GM21390 (cell line): ENCODE data around the gene SLC9C1.

Experiments
- ATAC-seq: cut with Tn5 transposase; IDR thresholded peaks from one replicate; pipeline ENCODE4 v1.9.1; 2021; ENCODE audit not compliant: unreplicated experiment

The SLC9C1 gene

DNA sequence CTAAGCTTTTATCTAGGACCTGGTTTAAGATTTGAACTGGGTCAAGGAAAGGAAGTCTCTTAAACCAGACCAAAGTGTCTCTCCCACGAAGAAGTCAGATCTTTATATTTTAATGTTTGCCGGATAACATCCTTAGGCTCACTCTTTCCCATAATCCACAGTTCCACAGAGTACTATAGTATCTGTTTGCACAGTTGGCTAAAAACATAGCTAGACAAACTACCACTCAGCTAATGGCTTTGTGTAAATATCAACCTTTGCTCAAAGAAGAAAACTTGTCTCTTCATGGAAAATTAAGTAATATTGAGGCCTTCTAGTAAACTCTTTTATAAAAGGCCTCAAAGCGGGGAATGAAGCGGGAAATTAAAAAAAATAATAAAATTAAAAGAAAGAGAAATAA lies 13.5 kb upstream of the SLC9C1 start:
- no peak for ATAC-seq

DNA sequence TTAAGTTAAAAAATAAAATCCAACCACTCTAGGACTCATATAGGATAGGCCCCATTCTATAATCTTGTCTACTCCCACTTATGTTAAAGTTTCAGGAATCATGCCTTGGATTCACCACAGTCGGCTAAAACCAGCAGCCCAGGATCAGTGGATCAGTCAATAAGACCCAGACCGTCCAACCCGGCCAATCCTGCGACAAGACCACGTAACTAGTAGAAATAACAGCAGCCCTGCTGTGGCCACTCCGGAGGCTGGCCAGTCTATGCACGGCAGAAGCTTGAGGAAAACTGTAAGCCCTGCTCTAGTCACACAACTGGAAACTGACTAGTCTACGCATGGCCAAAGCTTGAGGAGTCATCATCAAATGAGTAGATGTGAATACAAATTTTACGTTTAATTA lies 12.8 kb upstream of the SLC9C1 start:
- no peak for ATAC-seq

DNA sequence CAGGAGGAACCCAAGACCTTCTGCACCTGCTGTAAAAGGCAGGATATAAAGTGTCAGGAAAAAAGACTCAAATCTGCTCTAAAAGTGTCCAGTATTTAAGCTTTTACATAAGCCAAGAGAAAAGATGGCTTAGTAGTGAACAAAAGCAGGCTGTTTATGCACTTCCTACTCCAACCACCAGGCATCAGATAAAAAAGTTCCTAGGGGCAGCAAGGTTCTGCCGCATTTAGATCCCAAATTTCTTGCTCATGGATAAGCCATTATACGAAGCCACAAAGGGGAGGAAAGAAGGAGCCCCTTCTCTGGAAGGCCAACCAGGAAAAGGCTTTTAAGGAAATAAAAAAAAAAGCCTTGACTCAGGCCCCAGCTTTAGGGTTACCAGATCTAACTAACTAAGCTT lies 10.6 kb upstream of the SLC9C1 start:
- no peak for ATAC-seq

DNA sequence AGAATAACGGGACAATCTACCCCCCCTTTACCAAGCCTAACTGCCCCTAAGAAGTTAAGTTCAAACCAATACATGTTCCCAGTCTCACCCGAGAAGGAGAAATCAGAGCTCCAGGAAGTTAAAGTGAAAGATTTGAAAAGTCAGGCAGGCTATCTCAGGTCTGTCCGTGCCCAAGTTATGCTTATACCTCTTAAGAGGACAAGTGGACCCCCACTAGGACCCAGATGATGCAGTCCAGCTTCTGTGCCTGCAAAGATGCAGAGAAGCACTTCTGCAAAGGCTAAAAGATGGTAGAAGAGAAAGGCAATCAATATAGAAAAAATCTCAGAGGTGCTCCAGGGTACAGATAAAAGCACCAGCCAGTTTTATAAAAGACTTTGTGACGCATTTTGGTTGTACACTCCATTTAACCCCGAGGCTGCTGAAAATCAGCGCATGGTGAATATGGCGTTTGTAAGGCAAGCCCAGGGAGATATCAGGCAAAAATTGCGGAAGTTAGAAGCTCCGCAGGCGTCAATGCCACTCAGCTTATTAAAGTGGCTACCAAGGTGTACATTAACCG lies 9.8 kb upstream of the SLC9C1 start:
- ATAC-seq, result no peak

DNA sequence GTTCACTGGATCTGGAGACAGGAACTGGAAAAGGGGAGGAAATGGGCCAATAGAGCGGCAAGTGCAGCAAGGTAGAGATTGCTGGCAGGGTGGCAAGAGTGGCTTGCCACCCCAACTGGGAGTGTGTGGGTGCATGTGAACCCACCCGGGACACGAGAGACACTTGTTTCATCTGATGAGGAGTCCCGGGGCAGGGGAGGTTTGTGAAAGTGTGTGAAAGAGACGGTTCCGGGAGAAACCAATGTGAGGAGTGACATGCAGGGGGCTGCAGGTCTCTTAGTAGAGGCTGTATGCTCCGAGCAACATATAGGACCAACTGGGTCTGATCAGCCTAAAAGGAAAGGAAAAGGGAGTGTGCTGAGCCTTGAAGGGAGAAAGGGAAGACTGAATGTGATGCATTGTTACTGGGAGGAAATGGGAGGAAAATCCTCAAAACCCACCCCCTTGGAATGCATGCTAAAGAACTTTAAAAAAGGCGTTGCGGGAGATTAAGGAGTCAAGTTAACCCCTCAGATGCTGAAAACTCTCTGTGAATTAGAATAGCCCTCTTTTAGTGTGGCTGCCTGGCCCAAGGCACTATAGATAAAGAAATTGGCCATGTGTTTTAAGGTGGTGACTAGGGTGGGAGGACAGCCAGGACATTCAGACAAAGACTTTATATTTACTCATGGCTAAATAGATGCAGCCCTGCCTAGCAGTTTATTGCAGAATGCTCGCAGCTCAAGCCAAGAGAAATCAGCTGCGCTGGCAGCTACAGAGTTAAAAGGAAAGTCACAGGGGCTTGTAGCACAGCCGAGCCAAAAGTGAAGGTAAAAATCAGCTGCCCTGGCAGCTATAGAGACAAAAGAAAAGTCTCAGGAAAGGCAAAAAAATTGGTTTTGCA lies 9.1 kb upstream of the SLC9C1 start:
- no peak for ATAC-seq

DNA sequence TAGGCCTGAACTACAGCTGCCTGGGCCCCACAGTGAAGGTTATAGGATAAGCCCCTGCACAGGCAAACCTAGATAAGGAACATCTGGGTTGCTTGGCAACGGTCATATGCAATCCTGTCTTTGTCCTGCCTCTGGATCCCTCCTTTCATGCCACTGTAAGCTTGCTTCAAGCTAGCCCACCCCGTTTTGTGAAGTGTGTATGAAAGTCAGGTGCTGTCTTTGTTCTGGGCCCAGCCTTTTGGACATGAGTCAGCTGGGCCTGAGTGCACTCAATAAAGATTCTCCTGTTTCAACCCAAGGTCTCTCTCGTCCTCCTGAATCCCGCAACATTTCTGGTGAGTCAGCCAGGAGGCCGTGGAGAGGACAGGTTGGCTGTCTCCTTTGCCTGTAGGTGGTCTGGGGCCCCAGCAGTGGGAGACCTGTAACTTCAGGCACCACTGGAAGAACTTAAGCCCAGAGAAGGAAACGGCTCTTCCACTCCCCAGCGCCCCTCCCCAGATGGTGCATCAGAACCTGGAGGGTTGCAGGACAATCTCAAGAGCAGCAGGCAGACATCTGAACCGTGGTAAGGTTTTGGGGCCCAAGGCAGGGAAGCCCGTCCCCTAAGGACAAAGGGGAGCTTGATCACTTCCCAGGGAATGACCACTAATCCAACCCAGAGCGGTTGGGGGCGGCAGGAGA lies 8.3 kb upstream of the SLC9C1 start:
- ATAC-seq, result no peak

DNA sequence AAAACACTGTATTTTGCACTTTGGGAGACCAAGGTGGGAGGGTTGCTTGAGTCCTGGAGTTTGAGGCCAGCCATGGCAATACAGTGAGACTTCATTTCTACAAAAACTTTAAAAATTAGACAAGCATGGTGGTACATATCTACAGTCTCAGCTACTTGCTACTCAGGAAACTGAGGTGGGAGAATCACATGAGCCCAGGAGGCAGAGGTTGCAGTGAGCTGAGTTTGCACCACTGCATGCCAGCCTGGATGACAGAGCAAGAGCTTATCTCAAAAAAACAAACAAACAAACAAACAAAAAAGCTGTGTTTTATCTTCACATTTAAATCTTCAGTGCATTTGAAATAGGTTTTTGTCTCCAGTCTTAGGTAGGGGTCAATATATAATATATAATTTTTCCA lies 4.8 kb upstream of the SLC9C1 start:
- no peak for ATAC-seq

DNA sequence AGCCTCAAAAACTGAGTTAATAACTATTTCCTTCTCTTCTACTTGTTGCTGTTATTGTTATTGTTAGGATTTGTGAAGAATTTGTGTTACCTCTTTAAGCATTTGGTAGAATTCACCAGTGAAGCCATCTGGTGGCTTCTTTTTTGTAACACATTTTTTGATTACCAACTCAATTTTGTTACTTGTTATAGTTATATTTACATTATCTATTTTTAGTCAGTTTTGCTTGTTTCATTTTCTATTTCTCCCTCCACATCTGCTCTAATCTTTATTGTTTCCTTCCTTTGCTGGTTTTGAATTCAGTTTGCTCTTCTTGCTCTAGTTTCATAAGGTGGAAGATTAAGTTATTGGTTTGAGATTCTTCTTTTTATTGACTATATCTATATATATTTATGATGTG lies 3.7 kb upstream of the SLC9C1 start:
- ATAC-seq, result peak; percentile 40

DNA sequence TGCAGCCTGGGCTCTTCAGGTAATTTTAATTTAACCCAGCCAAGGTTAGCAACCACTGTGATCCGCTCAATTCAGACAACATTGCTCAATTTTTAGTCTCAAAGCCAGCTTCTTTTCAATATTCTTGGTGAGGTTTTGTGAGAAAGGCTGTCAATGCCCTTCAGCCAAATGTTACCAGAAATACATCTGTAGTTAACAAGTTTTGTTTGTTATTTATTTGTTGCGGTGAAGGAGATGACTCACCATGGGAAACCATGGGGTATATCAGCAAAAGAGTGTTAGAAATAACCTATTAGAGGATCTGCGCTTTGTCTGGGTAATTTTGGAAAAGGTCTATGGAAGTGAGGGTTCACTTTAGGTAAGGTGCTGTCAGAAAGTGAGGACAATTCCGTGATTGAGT lies 5.0 kb downstream of the SLC9C1 start:
- no peak for ATAC-seq

DNA sequence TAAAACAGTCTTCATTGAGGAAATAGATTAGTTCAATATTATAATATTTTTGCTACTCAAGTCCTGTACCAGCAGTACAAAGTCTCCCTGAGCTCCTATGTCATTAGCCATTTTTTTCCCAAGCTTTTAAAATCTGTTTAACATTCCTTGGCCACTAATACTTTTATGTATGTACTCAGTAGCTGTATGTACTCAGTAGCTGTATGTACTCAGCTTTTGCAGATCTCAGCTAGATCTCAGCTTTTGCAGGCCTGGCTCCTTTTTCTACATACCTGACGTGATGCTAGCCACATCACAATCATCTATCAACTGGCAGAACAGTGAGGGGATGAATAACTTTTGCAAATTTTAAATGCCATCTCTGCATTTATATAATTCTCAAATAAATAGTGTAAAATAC lies 13.8 kb downstream of the SLC9C1 start:
- no peak for ATAC-seq

DNA sequence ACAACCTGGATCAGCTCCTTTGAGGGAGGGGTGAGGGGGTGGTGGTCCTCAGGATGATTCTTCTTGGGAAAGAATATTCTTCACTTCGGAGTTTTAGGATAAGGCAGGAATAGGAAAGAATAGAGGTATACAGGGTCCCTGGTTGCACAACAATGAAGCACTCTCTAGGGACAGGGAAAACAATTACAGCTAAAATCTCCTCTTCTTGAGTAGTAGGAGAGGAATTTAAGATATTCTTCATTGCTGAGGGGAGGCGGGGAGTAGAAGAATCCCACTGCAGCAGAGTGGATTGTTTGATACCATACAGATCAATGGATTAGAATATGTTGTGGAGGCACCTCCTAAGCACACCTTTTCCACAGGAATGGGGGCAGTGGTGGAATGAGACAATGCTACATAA lies 20.5 kb downstream of the SLC9C1 start:
- no peak for ATAC-seq

DNA sequence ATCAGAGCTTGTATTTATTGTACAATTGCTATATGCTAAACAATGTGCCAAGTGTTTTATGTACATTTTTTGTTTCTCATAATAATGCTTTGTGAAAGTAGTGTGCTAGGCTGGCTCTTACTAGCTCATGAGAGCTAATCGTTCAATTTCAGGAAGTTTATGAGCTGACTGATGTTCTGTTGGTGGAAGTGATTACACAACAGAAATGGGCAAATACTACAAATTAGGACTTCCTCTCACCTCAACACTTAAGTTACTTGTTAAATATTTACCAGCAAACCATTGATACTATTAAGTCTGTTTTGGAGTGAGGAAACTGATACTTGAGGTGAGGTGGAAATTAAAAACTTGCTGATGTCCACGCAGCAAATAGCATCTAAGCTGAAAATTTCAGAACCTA lies 32.3 kb downstream of the SLC9C1 start:
- no peak for ATAC-seq

DNA sequence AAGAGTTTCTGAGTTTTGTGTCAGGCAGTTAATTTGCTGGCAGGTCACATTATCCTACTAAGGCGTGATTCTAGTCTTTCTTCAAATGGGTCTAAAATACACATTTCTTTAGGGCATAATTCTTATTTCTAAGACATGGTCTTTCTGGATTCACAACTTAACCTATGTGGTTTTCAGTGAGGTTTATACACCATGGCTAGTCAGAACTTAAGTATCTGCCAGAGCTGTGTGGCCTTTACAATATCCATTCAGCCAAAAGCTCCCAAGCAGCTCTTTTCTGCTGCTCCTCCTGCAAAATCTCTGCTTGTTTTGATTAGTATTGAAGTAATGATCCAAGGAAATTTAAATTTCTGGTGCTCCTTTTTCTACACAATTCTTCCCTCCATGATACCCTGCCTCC lies 33.5 kb downstream of the SLC9C1 start:
- no peak for ATAC-seq

DNA sequence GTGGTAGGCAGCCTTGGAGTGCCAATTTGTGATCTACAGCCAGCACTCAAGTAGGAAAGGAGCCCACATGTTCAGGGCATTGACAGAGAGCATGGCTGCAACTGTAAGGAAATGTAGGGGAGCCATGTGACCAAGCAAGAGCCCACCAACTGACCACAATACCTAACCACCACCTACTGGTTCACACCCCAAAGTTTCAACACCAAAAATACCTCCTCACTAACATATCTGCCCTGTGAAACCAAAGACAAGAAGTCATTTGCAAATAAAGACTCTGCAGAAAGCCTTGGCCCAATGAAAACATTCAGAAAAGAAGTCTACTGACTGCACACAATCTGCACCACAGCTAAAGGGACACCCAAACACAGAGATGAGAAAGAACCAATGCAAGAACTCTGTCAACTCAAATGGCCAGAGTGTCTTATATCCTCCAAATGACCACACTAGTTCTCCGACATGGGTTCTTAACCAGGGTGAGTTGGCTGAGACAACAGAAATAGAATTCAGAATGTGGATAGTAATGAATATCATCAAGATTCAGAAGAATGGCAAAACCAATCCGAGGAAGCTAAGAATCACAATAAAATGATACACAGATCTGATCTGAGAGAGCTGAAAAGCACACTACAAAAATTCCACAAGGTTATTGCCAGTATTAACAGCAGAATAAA lies 40.6 kb downstream of the SLC9C1 start:
- ATAC-seq, result peak; percentile 96

DNA sequence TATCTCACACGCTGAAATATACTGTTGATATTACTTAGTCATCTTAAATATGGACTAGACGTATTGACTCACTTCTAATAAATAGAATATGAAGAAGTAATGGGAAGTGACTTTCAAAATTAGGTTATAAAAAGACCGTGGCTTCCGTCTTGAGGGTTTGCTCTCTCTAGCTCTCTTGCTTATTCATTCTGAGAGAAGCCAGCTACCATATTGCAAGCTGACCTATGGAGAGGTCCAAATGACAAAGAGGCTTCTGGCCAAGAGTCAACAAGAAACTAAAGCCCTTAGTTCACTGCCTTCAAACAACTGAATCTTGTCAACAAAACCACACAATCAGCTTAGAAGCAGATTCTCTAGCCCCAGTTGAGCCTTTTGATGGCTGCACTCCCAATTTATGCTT lies 46.1 kb downstream of the SLC9C1 start:
- ATAC-seq, result peak; percentile 90

DNA sequence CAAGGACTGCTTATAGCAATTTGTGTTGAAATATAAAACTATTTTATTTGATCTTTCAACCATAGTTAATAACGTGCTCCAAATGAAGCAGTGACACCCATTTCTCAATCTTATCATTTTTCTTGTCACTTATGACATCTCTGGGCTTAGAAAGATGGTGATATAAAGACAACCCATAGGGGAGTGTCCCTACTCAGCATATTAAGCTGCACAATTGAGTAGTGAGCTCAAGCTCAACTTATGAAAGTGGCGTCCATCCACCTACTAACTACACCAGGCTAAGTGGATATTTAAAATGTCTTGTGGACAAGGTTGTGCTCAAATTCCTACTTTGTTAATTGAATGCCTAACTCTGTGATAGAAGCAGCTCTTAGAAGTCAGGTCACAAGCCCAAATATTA lies 46.7 kb downstream of the SLC9C1 start:
- ATAC-seq, result no peak

DNA sequence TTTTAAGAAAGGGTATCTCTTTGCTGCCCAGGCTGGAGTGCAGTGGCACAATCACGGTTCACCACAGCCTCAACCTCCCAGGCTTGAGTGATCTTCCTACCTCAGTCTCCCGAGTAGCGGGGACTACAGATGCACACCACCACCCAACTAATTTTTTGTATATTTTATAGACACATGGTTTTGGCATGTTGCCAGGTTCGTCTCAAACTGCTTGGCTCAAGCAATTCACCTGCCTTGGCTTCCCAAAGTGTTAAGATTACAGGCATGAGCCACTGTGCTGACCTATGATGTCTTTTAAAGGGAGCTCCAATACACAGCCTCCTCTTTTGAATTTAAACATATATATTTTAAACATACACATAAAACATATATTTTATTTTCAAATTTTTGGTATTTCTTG lies 60.9 kb downstream of the SLC9C1 start:
- ATAC-seq, result no peak

DNA sequence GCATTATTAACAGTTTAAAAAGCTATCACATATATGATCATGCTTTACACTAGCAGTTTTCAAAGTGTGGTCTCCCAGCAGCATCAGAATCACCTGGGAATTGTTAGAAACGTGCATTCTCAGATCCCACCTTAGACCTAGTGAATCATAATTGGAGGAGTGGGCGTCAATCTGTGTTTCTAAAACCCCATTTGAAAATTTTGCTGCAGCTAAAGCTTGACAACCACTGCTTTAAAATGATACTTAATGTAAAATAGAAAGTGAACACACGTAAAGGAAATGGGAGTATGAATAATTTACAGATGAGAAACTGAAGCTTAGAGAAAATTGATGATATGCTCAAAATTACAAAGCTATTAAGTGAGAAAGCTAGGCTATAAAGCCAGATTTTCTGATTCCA lies 62.3 kb downstream of the SLC9C1 start:
- ATAC-seq, result peak; percentile 51

DNA sequence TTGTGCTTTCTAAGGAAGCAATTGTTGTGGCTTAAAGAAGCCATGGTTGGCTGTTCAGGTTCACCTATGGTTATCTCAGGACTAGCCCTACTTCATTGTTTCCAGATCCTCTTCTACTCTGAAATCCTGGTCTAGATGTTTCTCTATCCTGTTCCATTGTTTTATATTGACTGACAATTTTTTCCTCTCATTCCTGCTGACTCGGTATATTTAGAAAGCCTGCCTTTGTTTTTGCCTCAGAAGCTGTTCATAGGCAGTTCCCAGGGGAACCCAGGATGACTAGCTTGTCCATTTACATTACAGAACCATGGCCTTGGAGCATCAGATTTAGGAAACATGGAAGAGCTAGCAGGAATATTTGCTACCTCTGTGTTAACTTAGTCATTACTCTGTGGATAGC lies 64.0 kb downstream of the SLC9C1 start:
- ATAC-seq, result no peak

DNA sequence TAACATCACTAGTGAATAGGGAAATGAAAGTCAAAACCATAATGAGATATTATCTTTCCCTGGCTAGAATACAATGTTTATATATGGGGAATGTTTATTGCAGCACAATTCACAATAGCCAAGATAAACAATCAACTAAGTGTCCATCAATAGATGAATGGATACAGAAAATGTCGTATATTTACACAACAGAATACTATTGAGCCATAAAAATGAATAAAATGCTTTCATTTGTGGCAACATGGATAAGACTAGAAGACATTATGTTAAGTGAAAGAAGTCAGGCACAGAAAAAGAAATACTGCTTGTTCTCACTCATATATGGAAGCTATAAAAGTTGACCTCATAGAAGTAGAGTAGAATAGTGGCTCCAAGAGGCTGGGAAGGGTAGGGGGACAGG lies 65.2 kb downstream of the SLC9C1 start:
- no peak for ATAC-seq

DNA sequence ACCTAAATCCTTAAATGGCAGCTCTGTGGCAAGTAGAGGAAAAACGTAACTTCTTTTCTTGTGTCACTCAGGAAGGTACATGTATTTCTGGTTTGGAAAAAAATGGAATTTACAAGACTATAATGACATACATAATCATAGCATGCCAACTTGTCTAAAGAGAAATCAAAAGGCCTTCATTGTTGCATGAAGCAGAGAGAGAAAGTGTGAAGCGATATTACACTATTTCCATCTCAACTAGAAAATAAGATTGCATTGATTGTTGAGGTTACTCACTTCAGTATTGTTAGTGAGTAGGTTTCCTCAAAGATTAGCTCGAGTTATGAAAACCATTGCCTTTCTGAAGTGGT lies 93.7 kb downstream of the SLC9C1 start:
- no peak for ATAC-seq
